Thyroid gland (tissue), 4 donors: ENCODE results near the gene EML1.

Experiments used
- POLR2A ChIP-seq, 2 donors: fragments of 450-650 bp; IDR thresholded peaks; one replicate each; pipeline ENCODE4 v1.6.1; 2017; ENCODE audit warnings: antibody characterized with exemption in 2 of 2, mild to moderate bottlenecking in 2 of 2, moderate library complexity in 1 of 2
- TF ChIP-seq, protein P1 (sequence below), 6 experiments: fragments of 200-600 bp in 3 of 6; fragments of 450-650 bp in 3 of 6; sonication (generic) in 3 of 6; IDR thresholded peaks; one replicate each; pipeline ENCODE4 v1.5.1; 2016 to 2019; ENCODE audit warnings: antibody characterized with exemption in 6 of 6, mild to moderate bottlenecking in 2 of 6, inconsistent platforms in 1 of 6, moderate library complexity in 1 of 6

DNA sequence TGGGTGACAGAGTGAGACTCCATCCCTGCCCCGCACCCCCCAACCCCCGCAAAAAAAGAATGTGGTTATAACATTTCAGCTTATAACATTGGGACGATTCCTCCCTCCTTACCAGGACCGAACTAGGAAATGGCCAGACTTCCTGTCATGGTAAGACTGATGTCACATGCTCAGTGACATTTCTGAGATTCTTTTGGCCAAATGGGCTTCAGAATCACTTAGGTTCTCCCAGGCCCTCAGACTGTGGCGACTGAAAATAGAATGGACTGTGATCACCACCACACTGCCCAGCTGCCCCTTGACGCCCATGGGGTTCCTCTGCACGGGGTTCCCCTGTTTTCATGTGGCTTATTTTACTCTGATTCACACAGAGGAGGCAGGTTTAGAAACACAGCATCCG is 157.0 kb downstream of the EML1 start:
- TF ChIP-seq, protein P1, sequence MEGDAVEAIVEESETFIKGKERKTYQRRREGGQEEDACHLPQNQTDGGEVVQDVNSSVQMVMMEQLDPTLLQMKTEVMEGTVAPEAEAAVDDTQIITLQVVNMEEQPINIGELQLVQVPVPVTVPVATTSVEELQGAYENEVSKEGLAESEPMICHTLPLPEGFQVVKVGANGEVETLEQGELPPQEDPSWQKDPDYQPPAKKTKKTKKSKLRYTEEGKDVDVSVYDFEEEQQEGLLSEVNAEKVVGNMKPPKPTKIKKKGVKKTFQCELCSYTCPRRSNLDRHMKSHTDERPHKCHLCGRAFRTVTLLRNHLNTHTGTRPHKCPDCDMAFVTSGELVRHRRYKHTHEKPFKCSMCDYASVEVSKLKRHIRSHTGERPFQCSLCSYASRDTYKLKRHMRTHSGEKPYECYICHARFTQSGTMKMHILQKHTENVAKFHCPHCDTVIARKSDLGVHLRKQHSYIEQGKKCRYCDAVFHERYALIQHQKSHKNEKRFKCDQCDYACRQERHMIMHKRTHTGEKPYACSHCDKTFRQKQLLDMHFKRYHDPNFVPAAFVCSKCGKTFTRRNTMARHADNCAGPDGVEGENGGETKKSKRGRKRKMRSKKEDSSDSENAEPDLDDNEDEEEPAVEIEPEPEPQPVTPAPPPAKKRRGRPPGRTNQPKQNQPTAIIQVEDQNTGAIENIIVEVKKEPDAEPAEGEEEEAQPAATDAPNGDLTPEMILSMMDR (IDR thresholded peaks at IDR 0.05): no peak
- no peak for TF ChIP-seq POLR2A (IDR thresholded peaks at IDR 0.05)
